Heart right ventricle (tissue), 16 donors: ENCODE results near the gene EPB41L2. TPM values are rescaled to one million over a fixed set of nuclear protein-coding genes. Genes with fewer than 3 reads are reported as not detected.
A peak's percentile ranks its signal among the peaks of the same experiment; 100 is the strongest.

Source experiments
- ATAC-seq, 8 donors: fragments of 200-7000 bp; cut with Tn5 transposase; one replicate each; pipeline ENCODE4 v1.9.1; 2020; ENCODE audit warnings: mild to moderate bottlenecking in 8 of 8, moderate library complexity in 8 of 8, moderate number of reproducible peaks in 1 of 8
- DNase-seq, 2 donors: peaks; one replicate each; pipeline ENCODE4 v3.0.0-alpha.2; 2020
- H3K27ac ChIP-seq, 10 donors: fragments of 200-600 bp; sonication (generic) in 2 of 10; one replicate each; pipeline versions ENCODE4 v1.5.0 to v1.8.0; 2020 to 2022; ENCODE audit warnings: mild to moderate bottlenecking in 3 of 10
- H3K27me3 ChIP-seq, 7 donors: fragments of 200-600 bp; one replicate each; pipeline ENCODE4 v1.8.0; 2021 to 2022; ENCODE audit warnings: mild to moderate bottlenecking in 2 of 7
- H3K36me3 ChIP-seq, 9 donors: fragments of 200-600 bp; sonication (generic) in 1 of 9; one replicate each; pipeline versions ENCODE4 v1.5.0 to v1.8.0; 2020 to 2022; ENCODE audit warnings: mild to moderate bottlenecking in 2 of 9
- H3K4me1 ChIP-seq, 9 donors: fragments of 200-600 bp; sonication (generic) in 1 of 9; one replicate each; pipeline versions ENCODE4 v1.5.0 to v1.8.0; 2020 to 2022; ENCODE audit warnings: mild to moderate bottlenecking in 4 of 9
- H3K4me3 ChIP-seq, 10 donors: fragments of 200-600 bp; sonication (generic) in 2 of 10; one replicate each; pipeline versions ENCODE4 v1.5.0 to v1.8.0; 2020 to 2022; ENCODE audit warnings: mild to moderate bottlenecking in 7 of 10, moderate library complexity in 2 of 10
- H3K9me3 ChIP-seq, 11 donors: fragments of 200-600 bp in 10 of 11; sonication (generic) in 2 of 11; one replicate each; pipeline versions ENCODE4 v1.5.0 to v1.8.0; 2013 to 2022; ENCODE audit warnings: mild to moderate bottlenecking in 2 of 11, control low read depth in 1 of 11, moderate library complexity in 1 of 11
- CTCF ChIP-seq, 9 donors: fragments of 200-600 bp; sonication (generic) in 2 of 9; IDR thresholded peaks; one replicate each; pipeline versions ENCODE4 v1.5.0 to v1.8.0; 2021 to 2022; ENCODE audit warnings: antibody characterized with exemption in 9 of 9, mild to moderate bottlenecking in 5 of 9, moderate library complexity in 1 of 9
- WGBS, 2 donors: extraction: QIAGEN DNeasy Blood & Tissue Kit; methylation state at CpG; one replicate each; pipeline ENCODE4 v1.1.7; 2013; ENCODE audit warnings: inconsistent platforms in 1 of 2; 5-methylcytosine and 5-hydroxymethylcytosine counted together
- intact Hi-C, 10 donors: fragments of 100-400 bp; cut with DNase I; formaldehyde crosslinking; loops; one replicate each; pipeline versions ENCODE4 v1.11.1 to v1.14.2; 2022
- polyA plus RNA-seq, 2 donors: library from polyadenylated mRNA; stranded (reverse); fragments of 200-250 nt; gene quantifications; one replicate each; pipeline ENCODE4 v1.2.3, GENCODE V29; 2013
- total RNA-seq, 10 donors: library from RNA; stranded (reverse); fragmentation: NEBNext Ultra II Directional in 3 of 10; extraction: Animal tissue kit (Norgen Biotek cat#: 25700) in 3 of 10; gene quantifications; one replicate each; pipeline versions ENCODE4 v1.2.1 to v1.2.4, GENCODE V29; 2021 to 2023
- donor health status: Arrhythmogenic right ventricular cardiomyopathy.
- donor health status: ischemic (EF 13 %, LVEDD 7.1; RV severe dilation, severe dysfunction).
- donor health status: healthy with polysubstance abuse.
- donor health status: DM: no; HTN: yes; CAD: no.
- donor health status: DM: no; HTN: no; CAD: no.
- donor health status: ischemic (EF 25% LVEDD 6.9; RV normal size, moderate dysfunction).
- donor health status: ischemic (EF 25% LVEDD 5.7; RV mildly dilated, moderate dysfunction).
- donor health status: healthy.
- donor health status: DM: yes; HTN: yes; CAD: no.
- donor health status: Ischemic cardiomyopathy.
- donor health status: ischemic (EF 35%, LVEDD 5.7; RV mildly dilated, moderate dysfunction).
- donor health status: nonischemic (EF 11% LVEDD 7.7; RV severe dilation, severe dysfunction).
- donor health status: DM: yes; HTN: yes; CAD: no.
- donor health status: PGD.
- donor health status: ischemic (EF 29% LVEDD 5.4; RV normal size, mild dysfunction).
- donor health status: nonischemic (EF 23%, LVEDD 6.1; RV moderate dilation, normal function).

Gene EPB41L2
- total and polyA plus RNA-seq, 12 donors: 18.0 to 98.6 (median 55.1) TPM

- Histone ChIP-seq H3K4me1 (peaks cover 0 to 33% (median 10%) of the 10 kb centered on the region in 9 donors), H3K9me3 (peaks cover 0 to 4% (median 0%) of the 10 kb centered on the region in 11 donors), H3K4me3 (no peak overlapping the region), H3K27me3 (no peaks in the 10 kb centered on the region), H3K27ac (no peak overlapping the region), H3K36me3 (peaks cover 0 to 48% (median 0%) of the 10 kb centered on the region in 9 donors)
- WGBS, 2 donors: 70 to 71% methylated on average over 1 of the region's 1 CpG
- intact Hi-C loops: no loop called here
- TF ChIP-seq CTCF (IDR thresholded peaks at IDR 0.05): no peak
- ATAC-seq (no peak), DNase-seq (no peak)
Observed at GRCh38 chr6:130851026-130851425, 212.0 kb downstream of the EPB41L2 start.

DNA sequence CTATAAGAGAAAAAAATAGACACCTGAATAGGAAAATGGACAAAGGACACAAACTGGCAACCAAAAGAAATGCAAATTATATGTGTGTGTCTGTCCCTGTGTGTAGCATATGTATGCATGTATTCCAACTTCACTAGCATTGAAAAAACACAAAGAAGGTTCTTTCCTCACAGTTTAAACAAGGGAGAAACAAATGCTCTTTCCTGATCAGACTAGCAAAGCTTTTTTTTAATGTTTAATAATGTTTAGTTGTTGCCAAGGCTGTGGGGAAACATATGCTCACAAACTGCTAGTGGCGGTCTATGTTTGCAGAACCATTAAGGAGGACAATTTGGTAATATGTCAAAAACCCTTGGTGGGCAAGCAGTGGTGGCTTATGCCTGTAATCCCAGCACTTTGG is 213.5 kb downstream of the EPB41L2 start:
- Histone ChIP-seq H3K27ac (no peak overlapping the region), H3K27me3 (no peaks in the 10 kb centered on the region), H3K4me3 (no peak overlapping the region), H3K4me1 (peaks cover 0 to 33% (median 10%) of the 10 kb centered on the region in 9 donors), H3K36me3 (peaks cover 0 to 35% (median 0%) of the 10 kb centered on the region in 9 donors), H3K9me3 (no peaks in the 10 kb centered on the region)
- DNase-seq (no peak), ATAC-seq (no peak)
- TF ChIP-seq CTCF (IDR thresholded peaks at IDR 0.05): no peak
- 93 to 96% methylated on average over 1 of the region's 1 CpG for WGBS, 2 donors
- intact Hi-C loops: loop anchor here in 3 of 10 donors (10.0 kb wide), 1 partner anchor 525 kb away; no protein-coding TSS in a partner anchor

GRCh38 chr6:130848945-130849344 is 214.1 kb downstream of the EPB41L2 start:
- Histone ChIP-seq H3K4me1 (peaks cover 0 to 33% (median 10%) of the 10 kb centered on the region in 9 donors), H3K36me3 (peaks cover 0 to 29% (median 0%) of the 10 kb centered on the region in 9 donors), H3K4me3 (no peak overlapping the region), H3K9me3 (no peaks in the 10 kb centered on the region), H3K27me3 (no peaks in the 10 kb centered on the region), H3K27ac (no peak overlapping the region)
- intact Hi-C loops: loop anchor here in 3 of 10 donors (10.0 kb wide), 1 partner anchor 524 kb away; no protein-coding TSS in a partner anchor
- ATAC-seq (no peak), DNase-seq (no peak)
- 86 to 90% methylated on average over 2 of the region's 2 CpGs for WGBS, 2 donors
- no peak for TF ChIP-seq CTCF (IDR thresholded peaks at IDR 0.05)

- no peaks in the 10 kb centered on the region for H3K9me3 ChIP-seq
- H3K4me3 ChIP-seq: no peak overlapping the region
- H3K36me3 ChIP-seq: peaks cover 0 to 14% (median 0%) of the 10 kb centered on the region in 9 donors
- intact Hi-C loops: loop anchor here in 3 of 10 donors (10.0 kb wide), 1 partner anchor 522 kb away; no protein-coding TSS in a partner anchor
- TF ChIP-seq CTCF (IDR thresholded peaks at IDR 0.05): no peak
- ATAC-seq (peak in 4 of 8 donors; percentile 29 to 74 (median 49)), DNase-seq (no peak)
- no peaks in the 10 kb centered on the region for H3K27me3 ChIP-seq
- 46 to 48% methylated on average over 7 of the region's 7 CpGs for WGBS, 2 donors
- H3K27ac ChIP-seq: peak overlapping the region in 2 of 10 donors; percentile 12 to 38
- H3K4me1 ChIP-seq: peaks cover 0 to 33% (median 10%) of the 10 kb centered on the region in 9 donors
Observed at GRCh38 chr6:130847001-130847910, 215.8 kb downstream of the EPB41L2 start.
